IPS-20b (cell line): ENCODE results near the gene KY.
A peak's percentile ranks its signal among the peaks of the same experiment; 100 is the strongest.

Experiments
- H3K27ac ChIP-seq: one replicate; pipeline ENCODE4 v1.5.1; 2013; ENCODE audit warnings: low read length
- H3K27me3 ChIP-seq: 2 replicates; pipeline ENCODE4 v1.6.1; 2013; ENCODE audit warnings: mild to moderate bottlenecking, low read length, inconsistent platforms; ENCODE audit not compliant: insufficient read depth
- H3K36me3 ChIP-seq: 2 replicates; pipeline ENCODE4 v1.6.1; 2013; ENCODE audit warnings: low read depth, mild to moderate bottlenecking, inconsistent platforms, low read length, moderate library complexity; ENCODE audit not compliant: insufficient read depth
- H3K4me1 ChIP-seq: 2 replicates; pipeline ENCODE4 v1.6.1; 2013; ENCODE audit warnings: mild to moderate bottlenecking, control low read depth, inconsistent platforms, low read length, moderate library complexity; ENCODE audit not compliant: insufficient read depth
- H3K4me3 ChIP-seq: 2 replicates; pipeline ENCODE4 v1.5.1; 2013; ENCODE audit warnings: mild to moderate bottlenecking, low read length, inconsistent platforms
- H3K9ac ChIP-seq: 2 replicates; pipeline ENCODE4 v1.6.1; 2013; ENCODE audit warnings: low read depth, mild to moderate bottlenecking, inconsistent platforms, low read length, moderate library complexity
- H3K9me3 ChIP-seq: 2 replicates; pipeline ENCODE4 v1.6.1; 2013; ENCODE audit warnings: mild to moderate bottlenecking, low read depth, low read length, inconsistent platforms; ENCODE audit not compliant: insufficient read depth

KY gene, protein sequence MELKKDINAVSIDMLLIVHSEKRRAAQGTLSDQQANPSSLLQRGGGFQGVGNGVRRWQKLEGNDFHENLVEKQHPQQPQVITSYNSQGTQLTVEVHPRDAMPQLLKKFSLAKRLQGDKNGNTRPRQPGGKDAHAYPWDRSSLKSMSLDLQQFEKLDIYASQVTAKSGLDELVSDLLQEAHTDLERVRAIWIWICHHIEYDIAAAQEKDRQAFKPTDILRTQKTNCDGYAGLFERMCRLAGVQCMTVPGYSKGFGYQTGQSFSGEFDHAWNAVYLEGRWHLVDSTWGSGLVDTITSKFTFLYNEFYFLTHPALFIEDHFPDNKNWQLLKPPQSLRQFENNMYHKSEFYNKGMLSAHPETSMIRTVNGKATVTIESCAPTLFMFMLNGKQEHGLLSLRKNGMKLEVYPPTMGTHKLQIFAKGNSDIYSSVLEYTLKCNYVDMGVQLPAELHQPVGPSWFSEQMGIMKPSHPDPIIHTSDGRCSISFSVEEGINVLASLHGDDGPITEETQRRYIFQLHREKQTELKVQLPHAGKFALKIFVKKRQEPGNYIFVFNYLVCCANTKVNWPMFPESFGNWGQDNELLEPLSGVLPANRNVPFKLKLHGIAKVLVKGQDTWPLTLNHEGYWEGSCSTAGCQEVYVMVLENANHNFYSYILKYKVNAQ

DNA sequence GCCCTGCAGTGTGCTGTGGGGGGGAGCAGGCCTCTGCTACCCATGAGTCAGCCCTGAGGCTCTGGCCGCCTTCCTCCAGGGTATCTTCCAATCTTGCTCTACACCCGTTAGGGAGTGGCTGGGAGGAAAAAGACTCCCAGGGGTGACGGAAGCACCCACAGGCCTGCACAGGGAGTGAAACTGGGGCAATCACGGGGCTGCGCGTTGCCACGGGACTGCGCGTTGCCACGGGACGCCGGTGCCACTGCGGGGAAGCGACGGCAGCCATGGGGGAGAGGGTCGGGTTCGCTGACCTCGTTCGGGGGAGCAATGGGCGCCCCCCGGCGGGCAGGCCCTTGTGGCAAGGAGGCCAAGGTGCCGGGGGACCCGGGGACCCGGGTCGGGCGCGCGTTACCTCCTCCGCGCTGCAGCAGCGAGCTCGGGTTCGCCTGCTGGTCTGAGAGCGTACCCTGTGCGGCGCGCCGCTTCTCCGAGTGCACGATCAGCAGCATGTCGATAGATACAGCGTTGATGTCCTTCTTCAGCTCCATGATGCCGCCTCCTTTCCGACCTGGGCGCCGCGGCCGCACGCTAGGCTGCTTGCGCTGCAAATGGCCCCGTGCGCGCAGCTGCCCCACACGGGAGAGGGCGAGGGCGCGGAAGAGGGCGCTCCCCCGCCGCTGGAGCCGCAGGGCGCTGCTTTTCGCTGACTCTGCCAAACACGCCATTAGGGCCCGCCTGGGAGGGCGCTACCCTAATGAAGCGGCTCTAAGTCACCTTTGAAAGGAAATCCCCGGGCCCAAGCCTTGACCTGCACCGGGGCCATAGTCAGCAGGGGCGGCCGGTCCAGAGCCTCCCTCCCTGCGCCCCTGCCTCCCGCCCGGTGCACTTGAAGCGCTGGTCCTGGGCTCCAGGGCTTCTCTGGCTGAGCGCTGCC is at the start of gene KY:
Gene KY (minus strand): TSS at position 592 of the 916 bp plus-strand sequence. CDS start 62 bp downstream, at position 530.
- Histone ChIP-seq H3K4me1 (peaks cover 7% of the 10 kb centered on the region; the same call in 1 of the 2 replicates), H3K27me3 (peaks cover 100% of the 10 kb centered on the region), H3K9me3 (no peaks in the 10 kb centered on the region), H3K9ac (no peak within 1 kb of the TSS), H3K4me3 (peak within 1 kb of the TSS; percentile 58), H3K36me3 (no peaks in the 10 kb centered on the region), H3K27ac (no peak within 1 kb of the TSS)

DNA sequence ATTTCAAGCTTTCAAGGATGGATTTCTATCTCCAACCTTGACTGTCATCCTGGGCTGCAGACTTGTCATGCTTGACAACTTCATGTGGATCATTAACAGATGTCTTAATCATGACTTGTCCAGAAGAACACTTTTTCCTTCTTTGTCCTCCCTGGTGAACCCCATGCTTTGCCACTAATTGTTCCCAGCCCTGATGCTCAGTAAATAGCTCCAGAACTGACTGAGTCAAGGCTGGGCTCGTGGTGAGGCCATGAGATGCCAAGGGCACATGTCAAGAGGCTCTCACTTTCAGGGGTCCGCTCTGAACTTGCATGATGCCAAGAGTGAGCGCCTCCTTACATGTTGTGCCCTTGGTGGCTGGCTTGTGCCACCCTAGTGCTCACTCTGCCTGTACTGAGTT is 48.9 kb upstream of the KY start:
- no peaks in the 10 kb centered on the region for H3K9me3 ChIP-seq
- no peaks in the 10 kb centered on the region for H3K36me3 ChIP-seq
- H3K4me3 ChIP-seq: no peak overlapping the region
- H3K27me3 ChIP-seq: peaks cover 61% of the 10 kb centered on the region
- no peak overlapping the region for H3K9ac ChIP-seq
- H3K4me1 ChIP-seq: no peaks in the 10 kb centered on the region; the same call in 1 of the 2 replicates
- no peak overlapping the region for H3K27ac ChIP-seq

DNA sequence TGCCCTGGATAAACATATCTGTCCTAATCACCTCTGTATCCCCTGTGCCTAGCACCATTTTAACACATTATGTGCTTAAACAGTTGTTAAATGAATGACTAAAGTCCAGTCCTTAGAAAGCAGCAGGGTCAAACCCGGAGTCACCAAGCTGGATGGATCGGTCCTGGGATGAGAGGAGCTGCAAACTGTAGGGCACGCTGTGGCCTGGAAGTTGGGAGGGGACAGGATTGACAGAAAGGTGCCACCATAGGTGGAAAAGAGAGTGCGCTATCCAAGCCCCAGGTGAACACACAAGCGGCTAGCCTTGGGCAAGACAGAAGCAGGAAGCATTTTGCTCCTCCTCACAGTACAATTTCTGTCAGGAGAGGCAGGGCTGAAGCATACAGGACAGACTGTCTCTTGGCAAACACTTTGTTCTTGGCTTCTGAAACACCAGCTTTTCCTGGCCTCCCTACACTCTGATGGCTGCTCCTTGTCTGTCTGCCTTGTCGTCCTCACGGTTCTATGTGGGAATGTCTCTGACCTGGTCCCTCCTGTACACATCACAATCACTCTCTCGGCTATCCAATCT is 48.4 kb upstream of the KY start:
- Histone ChIP-seq H3K36me3 (no peaks in the 10 kb centered on the region), H3K27ac (no peak overlapping the region), H3K4me1 (peaks cover 1% of the 10 kb centered on the region; the same call in 1 of the 2 replicates), H3K9ac (no peak overlapping the region), H3K9me3 (no peaks in the 10 kb centered on the region), H3K27me3 (peaks cover 66% of the 10 kb centered on the region), H3K4me3 (no peak overlapping the region)

DNA sequence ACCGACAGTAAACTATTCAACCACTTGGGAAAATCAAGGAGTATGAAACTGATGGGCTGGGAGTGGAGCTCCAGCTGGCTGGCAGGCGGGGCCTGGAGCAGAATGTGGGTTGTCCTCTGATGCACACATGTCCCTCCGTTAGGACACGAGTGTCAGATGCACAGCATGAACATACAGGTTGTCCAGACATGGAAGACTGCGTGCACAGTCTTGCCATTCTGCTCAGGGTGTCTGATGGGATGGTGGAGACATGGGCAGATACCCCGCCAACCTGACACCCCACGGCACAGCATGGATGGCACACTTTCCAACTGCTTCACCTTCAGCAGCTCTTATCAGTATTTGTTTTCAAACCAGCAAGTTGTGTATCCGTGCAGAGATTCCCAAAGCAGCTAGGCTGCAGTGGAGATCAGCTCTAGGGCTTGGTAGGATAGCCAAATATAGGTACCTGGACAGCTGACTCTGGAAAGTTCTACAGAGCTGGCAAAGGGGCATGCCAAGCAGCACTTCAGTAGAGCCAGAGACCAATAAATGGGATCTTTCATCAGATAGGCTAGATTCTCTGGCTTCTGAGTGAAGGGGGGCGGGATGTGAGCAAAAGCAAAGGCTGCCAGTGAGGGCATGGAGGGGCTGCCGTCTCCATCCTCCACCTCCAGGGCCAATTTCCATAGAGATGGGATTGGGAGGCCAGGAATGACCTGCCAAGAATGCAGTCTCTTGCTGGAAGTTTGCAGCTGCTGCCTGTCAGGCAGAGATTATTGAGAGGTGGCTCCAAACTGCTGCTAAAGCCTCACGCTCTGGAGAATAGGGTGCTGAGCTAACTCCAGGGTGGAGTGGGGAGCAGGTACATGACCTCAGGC is 47.2 kb upstream of the KY start:
- no peaks in the 10 kb centered on the region for H3K9me3 ChIP-seq
- H3K9ac ChIP-seq: no peak overlapping the region
- no peaks in the 10 kb centered on the region for H3K36me3 ChIP-seq
- peaks cover 77% of the 10 kb centered on the region for H3K27me3 ChIP-seq
- no peak overlapping the region for H3K4me3 ChIP-seq
- peaks cover 3% of the 10 kb centered on the region; the same call in 1 of the 2 replicates for H3K4me1 ChIP-seq
- H3K27ac ChIP-seq: no peak overlapping the region

DNA sequence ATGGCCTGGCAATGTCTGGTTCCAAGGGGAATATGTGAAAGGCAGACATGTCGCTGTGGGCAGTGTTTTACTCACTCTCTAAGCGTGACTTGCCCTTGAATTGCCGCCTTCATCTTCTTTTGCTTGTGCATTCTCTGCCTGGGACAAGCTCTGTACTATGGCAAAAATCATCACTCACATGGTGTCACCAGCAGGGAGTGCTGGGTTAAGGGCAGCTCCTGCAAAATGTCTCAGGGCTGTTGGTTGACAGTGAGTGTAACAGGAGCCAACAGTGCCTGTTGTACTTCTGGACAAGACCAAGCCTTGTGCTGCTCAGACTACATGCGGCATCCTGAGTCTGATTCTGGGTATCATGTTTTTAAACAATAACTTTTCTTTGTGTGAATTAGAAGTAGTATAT is 45.3 kb upstream of the KY start:
- H3K4me1 ChIP-seq: peaks cover 3% of the 10 kb centered on the region; the same call in 1 of the 2 replicates
- H3K4me3 ChIP-seq: no peak overlapping the region
- H3K9me3 ChIP-seq: no peaks in the 10 kb centered on the region
- peaks cover 94% of the 10 kb centered on the region for H3K27me3 ChIP-seq
- H3K36me3 ChIP-seq: no peaks in the 10 kb centered on the region
- H3K27ac ChIP-seq: no peak overlapping the region
- H3K9ac ChIP-seq: no peak overlapping the region

DNA sequence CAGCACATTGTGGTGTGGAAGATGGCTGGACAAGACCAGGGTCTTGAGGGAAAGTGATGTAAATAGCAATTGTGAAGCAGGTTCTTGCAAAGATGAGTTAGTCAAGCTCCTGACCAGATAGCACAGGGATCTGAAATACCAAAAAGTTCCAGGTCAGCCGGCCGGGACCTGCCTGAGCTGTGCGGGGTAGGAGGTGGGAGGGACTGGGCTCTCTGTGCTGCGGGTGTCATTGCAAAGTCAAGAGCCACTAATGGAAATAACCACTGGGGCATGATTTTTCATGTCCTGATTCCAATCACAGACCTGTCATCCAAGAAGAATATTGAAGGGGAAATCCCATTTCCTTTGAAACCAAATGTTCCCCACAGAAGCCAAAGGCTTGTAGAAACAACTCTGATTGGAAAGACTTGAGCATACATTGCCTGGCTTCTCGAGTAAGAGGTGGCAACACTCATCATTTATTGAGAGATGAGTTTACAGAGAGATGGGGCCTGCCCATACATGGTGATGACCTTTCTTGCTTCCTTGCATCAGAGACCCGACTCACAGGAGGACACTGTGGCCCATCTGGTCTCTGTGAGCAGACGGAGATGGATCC is 44.2 kb upstream of the KY start:
- H3K4me3 ChIP-seq: no peak overlapping the region

DNA sequence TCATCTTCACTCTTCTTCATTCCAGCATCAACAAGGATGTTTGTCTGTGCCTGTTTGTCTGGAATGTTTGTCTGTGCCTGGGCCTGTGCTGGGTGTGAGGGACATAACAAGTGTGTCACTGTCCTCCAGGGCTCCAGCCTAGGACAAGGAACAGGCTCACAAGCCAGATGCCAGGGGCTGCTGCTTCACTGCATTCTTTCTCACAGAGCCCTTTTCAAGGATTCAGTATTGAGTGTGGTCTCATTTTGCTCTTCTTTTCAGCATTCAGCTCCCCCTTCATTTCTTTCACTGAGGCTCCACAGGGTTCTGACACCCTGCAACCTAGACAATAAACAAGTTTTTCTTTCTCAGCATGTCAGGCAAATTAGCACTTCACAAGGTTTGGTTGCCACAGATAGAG is 43.6 kb upstream of the KY start:
- Histone ChIP-seq H3K4me1 (peaks cover 3% of the 10 kb centered on the region; the same call in 1 of the 2 replicates), H3K4me3 (no peak overlapping the region), H3K27ac (no peak overlapping the region), H3K9me3 (no peaks in the 10 kb centered on the region), H3K36me3 (no peaks in the 10 kb centered on the region), H3K27me3 (peaks cover 94% of the 10 kb centered on the region), H3K9ac (no peak overlapping the region)

More for the DNA sequence above, 44.2 kb upstream of the KY start:
- no peaks in the 10 kb centered on the region for H3K9me3 ChIP-seq
- peaks cover 94% of the 10 kb centered on the region for H3K27me3 ChIP-seq
- no peaks in the 10 kb centered on the region for H3K36me3 ChIP-seq
- no peak overlapping the region for H3K9ac ChIP-seq
- H3K4me1 ChIP-seq: peaks cover 3% of the 10 kb centered on the region; the same call in 1 of the 2 replicates
- H3K27ac ChIP-seq: no peak overlapping the region

DNA sequence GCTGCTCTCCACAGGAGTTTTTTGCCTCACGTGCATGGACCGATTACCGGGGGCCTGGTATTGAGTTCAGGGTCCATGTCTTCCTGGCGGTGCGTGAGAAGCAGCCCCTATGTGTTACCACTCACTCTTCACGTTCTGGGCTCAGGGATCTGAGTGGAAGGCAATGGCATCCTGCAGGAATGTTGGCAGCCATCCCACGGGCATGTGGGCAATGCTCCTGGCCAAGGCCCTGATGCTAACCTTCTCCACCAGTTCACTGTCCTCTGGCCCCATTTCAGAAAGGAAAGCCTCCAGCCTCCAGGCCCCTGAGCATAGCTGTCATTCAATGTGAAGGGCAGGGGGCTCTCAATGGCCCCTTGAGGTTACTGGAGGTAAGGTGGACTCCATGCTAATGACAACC is 43.0 kb upstream of the KY start:
- H3K9me3 ChIP-seq: no peaks in the 10 kb centered on the region
- H3K9ac ChIP-seq: no peak overlapping the region
- peaks cover 3% of the 10 kb centered on the region; the same call in 1 of the 2 replicates for H3K4me1 ChIP-seq
- H3K27ac ChIP-seq: no peak overlapping the region
- H3K27me3 ChIP-seq: peaks cover 91% of the 10 kb centered on the region
- no peaks in the 10 kb centered on the region for H3K36me3 ChIP-seq
- H3K4me3 ChIP-seq: no peak overlapping the region

DNA sequence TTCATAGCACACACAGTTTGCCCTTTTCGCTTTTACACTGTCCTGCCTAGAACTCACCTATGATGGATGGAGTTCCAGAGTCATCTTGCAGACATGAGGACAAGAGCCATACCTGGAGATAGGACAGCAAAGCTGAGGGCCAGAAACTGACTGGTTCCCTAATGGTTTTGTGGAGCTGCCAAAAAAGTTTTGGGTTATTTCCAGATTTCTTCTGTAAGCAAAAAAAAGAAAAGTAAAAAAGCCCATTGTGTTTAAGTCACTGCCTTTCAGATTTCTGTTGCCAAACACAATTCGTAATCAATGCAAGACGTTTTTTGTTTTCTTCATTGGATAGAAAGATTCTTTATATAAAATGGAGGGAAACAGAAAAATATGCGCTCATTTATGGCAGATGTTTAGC is 42.4 kb upstream of the KY start:
- Histone ChIP-seq H3K4me1 (peaks cover 3% of the 10 kb centered on the region; the same call in 1 of the 2 replicates), H3K9me3 (no peaks in the 10 kb centered on the region), H3K4me3 (no peak overlapping the region), H3K27me3 (peaks cover 91% of the 10 kb centered on the region), H3K27ac (no peak overlapping the region), H3K36me3 (no peaks in the 10 kb centered on the region), H3K9ac (no peak overlapping the region)

DNA sequence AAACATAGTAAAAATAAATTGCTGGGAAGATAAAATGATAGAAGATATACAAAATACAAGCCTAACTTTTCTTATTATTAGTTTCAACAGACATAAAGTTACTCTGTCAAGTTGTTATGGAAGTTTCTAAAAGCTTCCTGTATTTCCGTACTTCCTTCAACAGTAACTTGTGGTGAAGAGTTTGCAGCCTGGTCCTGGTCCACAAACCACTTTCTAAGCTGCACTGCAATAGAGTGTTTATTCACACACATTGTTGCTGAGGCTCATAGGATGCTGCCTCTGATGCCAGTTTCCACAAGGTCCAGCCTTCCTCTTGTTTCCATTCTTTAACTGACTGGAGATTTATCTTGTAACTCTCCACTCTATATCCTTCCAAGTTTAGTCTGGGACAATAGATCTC is 39.4 kb upstream of the KY start:
- Histone ChIP-seq H3K9ac (no peak overlapping the region), H3K36me3 (no peaks in the 10 kb centered on the region), H3K4me3 (no peak overlapping the region), H3K27ac (no peak overlapping the region), H3K9me3 (no peaks in the 10 kb centered on the region), H3K27me3 (peaks cover 65% of the 10 kb centered on the region), H3K4me1 (peaks cover 3% of the 10 kb centered on the region; the same call in 1 of the 2 replicates)
